BJ (cell line): ENCODE results near the gene PIR. TPM values are rescaled to one million over a fixed set of nuclear protein-coding genes. Genes with fewer than 3 reads are reported as not detected.

Source experiments
- CTCF ChIA-PET: fragments of 350-600 bp; formaldehyde crosslinking; extraction: SDS; loops from one replicate; lab custom pipeline; 2021; ENCODE audit warnings: antibody characterized with exemption, inconsistent platforms; lab: Yijun Ruan, JAX
- POLR2A ChIA-PET: fragments of 300-600 bp; sonication (Branson Sonifier 250); formaldehyde crosslinking; extraction: SDS; loops from one replicate; lab custom pipeline; 2021; ENCODE audit warnings: antibody characterized with exemption; lab: Charles Lee
- DNase-seq: peaks from one replicate; pipeline ENCODE4 v3.0.0-alpha.2; 2011; ENCODE audit warnings: low read depth
- H3K27me3 ChIP-seq: 2 replicates; pipeline ENCODE4 v1.6.0; 2011; ENCODE audit warnings: low read length; ENCODE audit not compliant: control insufficient read depth, insufficient read depth
- H3K36me3 ChIP-seq: 2 replicates; pipeline ENCODE4 v1.5.1; 2011; ENCODE audit warnings: low read length; ENCODE audit not compliant: control insufficient read depth, insufficient read depth
- H3K4me3 ChIP-seq: 2 replicates; pipeline ENCODE4 v1.5.1; 2011; ENCODE audit warnings: low read depth, mild to moderate bottlenecking, control low read depth, low read length
- CTCF ChIP-seq: IDR thresholded peaks from 2 replicates; pipeline ENCODE4 v1.5.1; 2011; ENCODE audit warnings: low read depth, mild to moderate bottlenecking, control low read depth, inconsistent platforms, low read length, moderate library complexity; ENCODE audit not compliant: insufficient read depth
- polyA minus RNA-seq: library from RNA; depleted of rRNA, polyadenylated mRNA; stranded (reverse); fragments of >200 nt; gene quantifications from 2 replicates; pipeline ENCODE4 v1.2.3, GENCODE V29; 2011; rRNA and poly(A)+ RNA removed
- polyA plus RNA-seq: library from polyadenylated mRNA; depleted of rRNA; stranded (reverse); fragments of >200 nt; gene quantifications from 2 replicates; pipeline ENCODE4 v1.2.3, GENCODE V29; 2011; rRNA removed

The PIR gene
- polyA plus RNA-seq (11.7 and 16.8 TPM in 2 replicates), polyA minus RNA-seq (2.2 and 2.8 TPM in 2 replicates)

GRCh38 chrX:15493118-15493962, at the start of gene PIR:
Gene PIR (minus strand): TSS chrX:15493333. CDS start chrX:15491257, 2,076 bp downstream.
- peak; percentile 27 for DNase-seq
- CTCF ChIA-PET: interaction anchor here (0.8 kb wide), 1 partner anchor 72 kb away, joined by 3 read pairs; no protein-coding TSS in a partner anchor
- peak within 1 kb of the TSS; percentile 50 for H3K4me3 ChIP-seq
- TF ChIP-seq CTCF: peak; percentile 56
- no peaks in the 10 kb centered on the region for H3K27me3 ChIP-seq
- no peaks in the 10 kb centered on the region; the same call in 1 of the 2 replicates for H3K36me3 ChIP-seq
- POLR2A ChIA-PET: no interaction called here

DNA sequence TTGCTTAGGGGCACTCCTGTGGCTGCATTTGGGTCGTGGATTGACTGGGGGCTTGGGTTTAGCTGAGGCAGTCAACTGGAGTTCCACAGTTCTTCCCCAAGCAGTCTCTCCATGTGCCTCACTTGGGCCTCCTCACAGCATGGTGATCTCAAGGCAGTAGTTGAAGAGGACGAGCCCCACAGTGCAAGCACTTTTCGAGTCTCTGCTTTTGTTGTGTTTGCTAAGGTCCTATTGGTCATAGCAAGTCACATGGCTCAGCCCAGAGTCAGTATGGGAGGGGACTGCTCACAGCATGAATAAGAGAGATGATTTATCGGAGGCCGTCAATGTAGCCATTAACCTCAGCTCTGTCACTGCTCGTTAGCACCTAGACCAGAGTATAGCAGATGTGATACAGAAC, 37.2 kb upstream of the PIR start:
- no peak for DNase-seq
- ChIA-PET POLR2A (no interaction called here), CTCF (no interaction called here)
- H3K36me3 ChIP-seq: no peaks in the 10 kb centered on the region
- TF ChIP-seq CTCF: no peak
- no peak overlapping the region for H3K4me3 ChIP-seq
- no peaks in the 10 kb centered on the region for H3K27me3 ChIP-seq

GRCh38 chrX:15529165-15529564, 36.0 kb upstream of the PIR start:
- no peak for TF ChIP-seq CTCF
- ChIA-PET CTCF (interaction anchor here (0.6 kb wide), 1 partner anchor 24 kb away, joined by 3 read pairs; no protein-coding TSS in a partner anchor), POLR2A (no interaction called here)
- Histone ChIP-seq H3K4me3 (no peak overlapping the region), H3K36me3 (no peaks in the 10 kb centered on the region), H3K27me3 (no peaks in the 10 kb centered on the region)
- no peak for DNase-seq

- CTCF ChIA-PET: no interaction called here
- POLR2A ChIA-PET: no interaction called here
- H3K4me3 ChIP-seq: no peak overlapping the region
Observed at GRCh38 chrX:15525664-15526416, 32.7 kb upstream of the PIR start.

More at GRCh38 chrX:15525664-15526416, 32.7 kb upstream of the PIR start:
- no peak for TF ChIP-seq CTCF
- no peak for DNase-seq
- Histone ChIP-seq H3K36me3 (no peaks in the 10 kb centered on the region), H3K27me3 (no peaks in the 10 kb centered on the region)
